Cardiac fibroblast (primary cell): Measurements from ENCODE around the gene USP36.
"Not testable (repeated sequence)": the region's sequence is repeated elsewhere in the genome, so short reads cannot be mapped to it uniquely, and the experiment has no call there.

Experiments used
- DNase-seq, 2 donors: peaks; one replicate each; pipeline versions ENCODE4 v3.0.0 to v3.0.0-alpha.2; 2010; ENCODE audit warnings: low read depth in 2 of 2
- H3K4me3 ChIP-seq, 2 donors: replicated peaks in 1 of 2; 1 replicate in 1 of 2; 2 replicates in 1 of 2; pipeline ENCODE4 v1.5.1; 2011; ENCODE audit warnings: low read depth in 2 of 2, low read length in 2 of 2, mild to moderate bottlenecking in 2 of 2, moderate library complexity in 1 of 2
- CTCF ChIP-seq: IDR thresholded peaks from one replicate; pipeline ENCODE4 v1.5.1; 2011; ENCODE audit warnings: low read depth, mild to moderate bottlenecking, low read length, inconsistent platforms

Gene USP36

DNA sequence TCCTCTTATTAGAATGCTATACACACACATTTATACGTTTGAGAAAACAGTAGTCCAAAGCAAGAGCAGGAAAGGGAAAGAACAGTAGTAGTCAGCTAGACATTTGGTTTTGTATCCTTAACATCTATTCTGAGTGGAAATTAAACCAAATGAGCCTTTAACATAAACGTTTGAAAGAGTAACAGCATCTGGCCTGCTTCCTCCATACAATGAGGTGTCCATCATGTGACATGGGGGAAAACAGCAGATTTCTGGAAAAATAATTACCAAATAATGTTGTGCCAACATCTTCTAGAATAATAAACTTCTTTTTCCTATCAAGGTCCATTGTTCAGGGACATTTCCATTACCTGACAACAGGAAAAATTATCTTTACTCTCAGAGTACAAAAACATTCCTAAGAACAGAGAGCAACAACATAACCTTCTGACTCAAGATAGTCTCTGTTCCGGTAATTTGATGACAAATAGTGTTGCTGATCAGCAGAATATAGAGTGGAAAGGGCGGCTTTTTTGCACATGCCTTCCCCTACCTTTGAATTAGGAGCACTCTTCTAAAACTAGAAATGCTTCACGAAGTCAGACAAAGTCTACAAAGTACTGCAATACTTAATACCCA lies 78.7 kb downstream of the USP36 start:
- DNase-seq = peak; percentile 27 to 31
- no peak for TF ChIP-seq CTCF
- H3K4me3 ChIP-seq = no peak overlapping the region

GRCh38 chr17:78759969-78760352 lies 80.7 kb downstream of the USP36 start:
- no peak overlapping the region for H3K4me3 ChIP-seq
- TF ChIP-seq CTCF = no peak

GRCh38 chr17:78759203-78759968 lies 81.2 kb downstream of the USP36 start:
- no peak overlapping the region for H3K4me3 ChIP-seq
- no peak for TF ChIP-seq CTCF
- peak; percentile 61 to 91 for DNase-seq

More at GRCh38 chr17:78759969-78760352, 80.7 kb downstream of the USP36 start:
- DNase-seq = no peak

GRCh38 chr17:78753316-78754250 lies 87.0 kb downstream of the USP36 start:
- H3K4me3 ChIP-seq = no peak overlapping the region
- TF ChIP-seq CTCF = no peak
- peak in 1 of 2 donors; percentile 17 for DNase-seq

DNA sequence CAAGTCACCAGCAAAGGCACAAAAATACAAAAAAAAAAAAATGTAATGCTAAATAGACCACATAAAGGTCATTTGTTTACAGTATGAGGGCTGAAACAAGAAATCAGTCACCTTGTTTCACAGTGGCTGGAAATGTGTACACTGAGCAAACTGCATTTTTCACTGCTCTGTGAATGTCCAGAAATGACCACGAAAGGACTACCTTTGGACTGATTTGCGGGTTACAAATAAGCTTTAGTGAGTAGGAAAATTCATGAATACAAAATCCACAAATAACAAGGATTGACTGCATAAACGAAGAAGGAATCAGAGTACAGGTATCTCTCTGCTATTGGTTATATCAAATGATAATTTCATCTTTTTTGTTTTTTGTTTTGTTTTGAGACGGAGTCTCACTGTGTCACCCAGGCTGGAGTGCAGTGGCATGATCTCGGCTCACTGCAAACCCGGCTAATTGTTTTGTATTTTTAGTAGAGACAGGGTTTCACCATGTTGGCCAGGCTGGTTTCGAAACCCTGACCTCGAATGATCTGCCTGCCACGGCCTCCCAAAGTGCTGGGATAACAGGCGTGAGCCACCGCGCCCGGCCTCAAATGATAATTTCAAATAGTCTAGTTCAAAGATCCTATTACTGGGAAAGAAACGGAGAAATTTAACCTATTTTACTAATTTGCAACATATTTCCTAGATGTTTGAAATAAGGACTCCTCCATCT lies 89.0 kb downstream of the USP36 start:
- no peak for DNase-seq
- no peak overlapping the region for H3K4me3 ChIP-seq
- no peak for TF ChIP-seq CTCF

DNA sequence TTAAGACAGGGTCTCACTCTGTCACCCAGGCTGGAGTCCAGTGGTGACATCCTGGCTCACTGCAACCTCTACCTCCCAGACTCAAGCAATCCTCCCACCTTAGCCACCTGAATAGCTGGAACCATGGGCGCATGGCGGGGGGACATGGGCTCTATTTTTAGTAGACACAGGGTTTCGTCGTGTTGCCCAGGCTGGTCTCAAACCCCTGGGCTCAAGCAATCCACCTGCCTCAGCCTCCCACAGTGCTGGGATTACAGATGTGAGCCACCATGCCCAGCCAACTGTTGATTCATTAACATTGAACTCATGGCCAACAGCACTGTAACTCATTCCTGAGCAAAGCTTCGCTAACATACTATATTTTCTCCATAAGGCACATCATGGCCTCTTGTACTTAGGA lies 89.6 kb downstream of the USP36 start:
- DNase-seq, H3K4me3 ChIP-seq: not testable (repeated sequence)
